HTERT RPE-1 (cell line): ENCODE data around the gene DAB2IP.

Experiments used
- in situ Hi-C: fragments of 300-500 bp; cut with MboI; formaldehyde crosslinking; loops from 4 replicates; pipeline ENCODE4 v1.14.3; 2020; ENCODE audit warnings: low sequenced_read_pairs

DAB2IP gene

GRCh38 chr9:121810489-121810888, 159.1 kb downstream of the DAB2IP start:
- in situ Hi-C loops, result no loop called here

GRCh38 chr9:121811140-121811539, 159.7 kb downstream of the DAB2IP start:
- in situ Hi-C loops, result no loop called here

- in situ Hi-C loops, result no loop called here
Observed at GRCh38 chr9:121811751-121812150, 160.3 kb downstream of the DAB2IP start.

- in situ Hi-C loops, result no loop called here
Observed at GRCh38 chr9:121812159-121812735, 160.8 kb downstream of the DAB2IP start.

- in situ Hi-C loops, result no loop called here
Observed at GRCh38 chr9:121813519-121814210, 162.2 kb downstream of the DAB2IP start.

- in situ Hi-C loops, result no loop called here
Observed at GRCh38 chr9:121814594-121814993, 163.2 kb downstream of the DAB2IP start.

GRCh38 chr9:121815084-121815483, 163.7 kb downstream of the DAB2IP start:
- in situ Hi-C loops, result no loop called here

GRCh38 chr9:121815546-121816448, 164.4 kb downstream of the DAB2IP start:
- in situ Hi-C loops, result no loop called here

- in situ Hi-C loops, result no loop called here
Observed at GRCh38 chr9:121816449-121816817, 165.0 kb downstream of the DAB2IP start.

GRCh38 chr9:121816845-121817450, 165.5 kb downstream of the DAB2IP start:
- in situ Hi-C loops, result no loop called here

- in situ Hi-C loops, result no loop called here
Observed at GRCh38 chr9:121817476-121817875, 166.0 kb downstream of the DAB2IP start.

GRCh38 chr9:121818016-121818661, 166.7 kb downstream of the DAB2IP start:
- in situ Hi-C loops, result no loop called here

GRCh38 chr9:121818841-121819427, 167.5 kb downstream of the DAB2IP start:
- in situ Hi-C loops, result no loop called here

- in situ Hi-C loops, result no loop called here
Observed at GRCh38 chr9:121819428-121820231, 168.2 kb downstream of the DAB2IP start.

GRCh38 chr9:121820286-121821005, 169.0 kb downstream of the DAB2IP start:
- in situ Hi-C loops, result no loop called here

- in situ Hi-C loops, result no loop called here
Observed at GRCh38 chr9:121821326-121821725, 169.9 kb downstream of the DAB2IP start.

- in situ Hi-C loops, result no loop called here
Observed at GRCh38 chr9:121822093-121823085, 171.0 kb downstream of the DAB2IP start.
